Type B pancreatic cell (in vitro differentiated cells): ENCODE data around the gene RGCC. TPM values are rescaled to one million over a fixed set of nuclear protein-coding genes. Genes with fewer than 3 reads are reported as not detected.

Experiments
- DNase-seq: peaks from one replicate; pipeline ENCODE4 v3.0.0; 2021; ENCODE audit warnings: mixed read lengths; ENCODE audit not compliant: unreplicated experiment; ENCODE audit errors: extremely low spot score
- H3K27ac Mint-ChIP-seq: 2 replicates; pipeline ENCODE4 v1.8.0; 2021; ENCODE audit warnings: mild to moderate bottlenecking, mixed read lengths
- H3K27me3 Mint-ChIP-seq: 2 replicates; pipeline ENCODE4 v1.8.0; 2021; ENCODE audit warnings: mixed read lengths
- H3K36me3 Mint-ChIP-seq: 2 replicates; pipeline ENCODE4 v1.8.0; 2021; ENCODE audit warnings: mixed read lengths
- H3K4me1 Mint-ChIP-seq: one replicate; pipeline ENCODE4 v1.8.0; 2021; ENCODE audit warnings: mixed read lengths; ENCODE audit not compliant: unreplicated experiment
- H3K4me3 Mint-ChIP-seq: 2 replicates; pipeline ENCODE4 v1.8.0; 2021; ENCODE audit warnings: mild to moderate bottlenecking, mixed read lengths
- H3K9me3 Mint-ChIP-seq: 2 replicates; pipeline ENCODE4 v1.8.0; 2021; ENCODE audit warnings: mixed read lengths
- CTCF ChIP-seq: fragments of 200-600 bp; sonication (generic); conservative IDR thresholded peaks from 2 replicates; pipeline ENCODE4 v1.5.0; 2021; ENCODE audit warnings: antibody characterized with exemption, mild to moderate bottlenecking
- total RNA-seq: library from RNA; stranded (reverse); gene quantifications from 2 replicates; pipeline ENCODE4 v1.2.1, GENCODE V29; 2021; ENCODE audit warnings: low replicate concordance

The RGCC gene
- total RNA-seq, 1 donor from 2014 or later: 2.7 TPM

- no peak overlapping the region for H3K4me3 Mint-ChIP-seq
- no peaks in the 10 kb centered on the region for H3K9me3 Mint-ChIP-seq
- DNase-seq: no peak
- H3K27ac Mint-ChIP-seq: no peak overlapping the region
- peaks cover 6% of the 10 kb centered on the region for H3K36me3 Mint-ChIP-seq
- no peaks in the 10 kb centered on the region for H3K4me1 Mint-ChIP-seq
- peaks cover 21% of the 10 kb centered on the region for H3K27me3 Mint-ChIP-seq
- no peak for TF ChIP-seq CTCF
These were observed 14.4 kb downstream of the RGCC start for GRCh38 chr13:41471785-41472184.

GRCh38 chr13:41487222-41487621, 29.9 kb downstream of the RGCC start:
- no peak overlapping the region for H3K27ac Mint-ChIP-seq
- no peaks in the 10 kb centered on the region for H3K4me1 Mint-ChIP-seq
- H3K27me3 Mint-ChIP-seq: no peaks in the 10 kb centered on the region
- no peaks in the 10 kb centered on the region for H3K36me3 Mint-ChIP-seq
- DNase-seq: no peak
- H3K9me3 Mint-ChIP-seq: peaks cover 4% of the 10 kb centered on the region
- no peak overlapping the region for H3K4me3 Mint-ChIP-seq
- TF ChIP-seq CTCF: no peak

- Mint-ChIP-seq H3K27me3 (no peaks in the 10 kb centered on the region), H3K4me3 (no peak overlapping the region), H3K27ac (no peak overlapping the region), H3K4me1 (no peaks in the 10 kb centered on the region), H3K36me3 (no peaks in the 10 kb centered on the region), H3K9me3 (no peaks in the 10 kb centered on the region)
- TF ChIP-seq CTCF: no peak
- DNase-seq: no peak
These were observed 30.8 kb downstream of the RGCC start for GRCh38 chr13:41488124-41488523.

- no peaks in the 10 kb centered on the region for H3K36me3 Mint-ChIP-seq
- no peak for TF ChIP-seq CTCF
- no peak overlapping the region for H3K27ac Mint-ChIP-seq
- H3K9me3 Mint-ChIP-seq: no peaks in the 10 kb centered on the region
- H3K4me1 Mint-ChIP-seq: peaks cover 2% of the 10 kb centered on the region
- no peak for DNase-seq
- H3K27me3 Mint-ChIP-seq: peaks cover 9% of the 10 kb centered on the region
- no peak overlapping the region for H3K4me3 Mint-ChIP-seq
These were observed 33.1 kb downstream of the RGCC start for GRCh38 chr13:41490371-41491015.

GRCh38 chr13:41491436-41491835, 34.1 kb downstream of the RGCC start:
- no peak for DNase-seq
- no peak overlapping the region for H3K27ac Mint-ChIP-seq
- TF ChIP-seq CTCF: no peak
- peaks cover 5% of the 10 kb centered on the region for H3K4me1 Mint-ChIP-seq
- H3K4me3 Mint-ChIP-seq: no peak overlapping the region
- H3K36me3 Mint-ChIP-seq: no peaks in the 10 kb centered on the region
- H3K27me3 Mint-ChIP-seq: peaks cover 12% of the 10 kb centered on the region
- no peaks in the 10 kb centered on the region for H3K9me3 Mint-ChIP-seq
